SU-DHL-6 (cell line): ENCODE measurements around the gene SH3GL1.

Source experiments
- H2AFZ ChIP-seq: fragments of 200-600 bp; sonication (generic); 2 replicates; pipeline ENCODE4 v1.6.1; 2014; ENCODE audit warnings: low read depth, mild to moderate bottlenecking, moderate library complexity, mixed read lengths, antibody characterized with exemption, low read length; ENCODE audit not compliant: severe bottlenecking
- H3F3A ChIP-seq: fragments of 200-600 bp; shearing (Covaris generic); 2 replicates; pipeline ENCODE4 v1.6.0; 2016; ENCODE audit warnings: antibody characterized with exemption, mild to moderate bottlenecking; ENCODE audit not compliant: insufficient read depth
- H3K27ac ChIP-seq: fragments of 200-600 bp; sonication (generic); 2 replicates; pipeline ENCODE4 v1.5.1; 2016; ENCODE audit warnings: low read depth, mild to moderate bottlenecking, low read length, moderate library complexity, mixed read lengths
- H3K27me3 ChIP-seq: fragments of 200-600 bp; sonication (generic), shearing (Covaris generic); 2 replicates; pipeline ENCODE4 v1.6.0; 2014; ENCODE audit warnings: mild to moderate bottlenecking, low read length
- H3K36me3 ChIP-seq: fragments of 200-600 bp; sonication (generic); 2 replicates; pipeline ENCODE4 v1.6.1; 2014; ENCODE audit warnings: mild to moderate bottlenecking, low read length, mixed read lengths
- H3K4me2 ChIP-seq: fragments of 300-600, 200-600 bp; shearing (Covaris generic), sonication (generic); 2 replicates; pipeline ENCODE4 v1.6.0; 2014; ENCODE audit warnings: low read length, low read depth, mild to moderate bottlenecking; ENCODE audit not compliant: poor library complexity, severe bottlenecking
- H3K4me3 ChIP-seq: fragments of 200-600 bp; sonication (generic); 2 replicates; pipeline ENCODE4 v1.5.1; 2014; ENCODE audit warnings: antibody characterized with exemption, low read length, mild to moderate bottlenecking, mixed read lengths; ENCODE audit not compliant: insufficient read depth, poor library complexity, severe bottlenecking
- H3K79me2 ChIP-seq: fragments of 200-600 bp; sonication (generic); 2 replicates; pipeline ENCODE4 v1.6.1; 2014; ENCODE audit warnings: mild to moderate bottlenecking, low read length, moderate library complexity; ENCODE audit not compliant: insufficient read depth
- H3K9ac ChIP-seq: fragments of 200-600 bp; sonication (generic); 2 replicates; pipeline ENCODE4 v1.7.0; 2014; ENCODE audit warnings: mild to moderate bottlenecking, low read length
- H3K9me2 ChIP-seq: fragments of 200-600 bp; sonication (generic); replicated peaks from 2 replicates; pipeline ENCODE4 v1.6.1; 2014; ENCODE audit warnings: low read length; ENCODE audit not compliant: insufficient read depth
- H3K9me3 ChIP-seq: fragments of 200-600 bp; sonication (generic); 2 replicates; pipeline ENCODE4 v1.6.1; 2014; ENCODE audit warnings: low read length, mixed read lengths; ENCODE audit not compliant: insufficient read depth
- H4K20me1 ChIP-seq: fragments of 200-600 bp; sonication (generic); 2 replicates; pipeline ENCODE4 v1.6.1; 2014; ENCODE audit warnings: low read depth, mild to moderate bottlenecking, antibody characterized with exemption, low read length, moderate library complexity, mixed read lengths
- EZH2phosphoT487 ChIP-seq: fragments of 200-600 bp; sonication (generic), shearing (Covaris generic); conservative IDR thresholded peaks from 2 replicates; pipeline ENCODE4 v1.6.1; 2018; ENCODE audit warnings: mild to moderate bottlenecking, antibody characterized with exemption, low read length, moderate library complexity, mixed read lengths
- TF ChIP-seq, protein P1 (sequence below): fragments of 200-600 bp; sonication (generic); IDR thresholded peaks from one replicate; pipeline ENCODE4 v1.5.1; 2017; ENCODE audit warnings: antibody characterized with exemption, mild to moderate bottlenecking, low read length, moderate library complexity; ENCODE audit not compliant: insufficient read depth, poor library complexity, severe bottlenecking

The SH3GL1 gene

DNA sequence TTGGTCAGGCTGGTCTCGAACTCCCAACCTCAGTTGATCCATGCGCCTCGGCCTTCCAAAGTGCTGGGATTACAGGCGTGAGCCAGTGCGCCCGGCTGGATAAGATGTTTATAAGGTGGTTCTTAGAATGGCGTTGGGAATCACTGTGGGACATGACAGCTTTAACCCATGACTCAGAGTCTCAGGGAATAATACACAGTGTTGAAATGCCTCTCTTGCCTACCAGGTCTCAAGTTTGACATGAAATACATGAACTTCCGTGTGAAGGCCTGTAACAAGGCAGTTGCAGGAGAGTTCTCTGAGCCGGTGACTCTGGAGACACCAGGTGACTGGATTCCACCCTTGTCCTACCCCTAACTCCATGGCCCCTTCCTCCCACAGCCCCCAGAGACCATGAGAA, 83.4 kb downstream of the SH3GL1 start:
- Histone ChIP-seq H3K9me2 (no peaks in the 10 kb centered on the region), H3K27me3 (no peaks in the 10 kb centered on the region), H3K9me3 (0 out of 2 replicates have a peak, but pooled peaks cover 4% of the 10 kb centered on the region), H3K4me3 (no peak overlapping the region), H3K79me2 (no peaks in the 10 kb centered on the region), H3K27ac (no peak overlapping the region), H2AFZ (no peak overlapping the region), H3K4me2 (no peak overlapping the region), H4K20me1 (no peaks in the 10 kb centered on the region), H3K9ac (no peak overlapping the region), H3K36me3 (no peaks in the 10 kb centered on the region), H3F3A (no peaks in the 10 kb centered on the region)
- TF ChIP-seq, protein P1, sequence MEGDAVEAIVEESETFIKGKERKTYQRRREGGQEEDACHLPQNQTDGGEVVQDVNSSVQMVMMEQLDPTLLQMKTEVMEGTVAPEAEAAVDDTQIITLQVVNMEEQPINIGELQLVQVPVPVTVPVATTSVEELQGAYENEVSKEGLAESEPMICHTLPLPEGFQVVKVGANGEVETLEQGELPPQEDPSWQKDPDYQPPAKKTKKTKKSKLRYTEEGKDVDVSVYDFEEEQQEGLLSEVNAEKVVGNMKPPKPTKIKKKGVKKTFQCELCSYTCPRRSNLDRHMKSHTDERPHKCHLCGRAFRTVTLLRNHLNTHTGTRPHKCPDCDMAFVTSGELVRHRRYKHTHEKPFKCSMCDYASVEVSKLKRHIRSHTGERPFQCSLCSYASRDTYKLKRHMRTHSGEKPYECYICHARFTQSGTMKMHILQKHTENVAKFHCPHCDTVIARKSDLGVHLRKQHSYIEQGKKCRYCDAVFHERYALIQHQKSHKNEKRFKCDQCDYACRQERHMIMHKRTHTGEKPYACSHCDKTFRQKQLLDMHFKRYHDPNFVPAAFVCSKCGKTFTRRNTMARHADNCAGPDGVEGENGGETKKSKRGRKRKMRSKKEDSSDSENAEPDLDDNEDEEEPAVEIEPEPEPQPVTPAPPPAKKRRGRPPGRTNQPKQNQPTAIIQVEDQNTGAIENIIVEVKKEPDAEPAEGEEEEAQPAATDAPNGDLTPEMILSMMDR, result no peak
- no peak for TF ChIP-seq EZH2phosphoT487

DNA sequence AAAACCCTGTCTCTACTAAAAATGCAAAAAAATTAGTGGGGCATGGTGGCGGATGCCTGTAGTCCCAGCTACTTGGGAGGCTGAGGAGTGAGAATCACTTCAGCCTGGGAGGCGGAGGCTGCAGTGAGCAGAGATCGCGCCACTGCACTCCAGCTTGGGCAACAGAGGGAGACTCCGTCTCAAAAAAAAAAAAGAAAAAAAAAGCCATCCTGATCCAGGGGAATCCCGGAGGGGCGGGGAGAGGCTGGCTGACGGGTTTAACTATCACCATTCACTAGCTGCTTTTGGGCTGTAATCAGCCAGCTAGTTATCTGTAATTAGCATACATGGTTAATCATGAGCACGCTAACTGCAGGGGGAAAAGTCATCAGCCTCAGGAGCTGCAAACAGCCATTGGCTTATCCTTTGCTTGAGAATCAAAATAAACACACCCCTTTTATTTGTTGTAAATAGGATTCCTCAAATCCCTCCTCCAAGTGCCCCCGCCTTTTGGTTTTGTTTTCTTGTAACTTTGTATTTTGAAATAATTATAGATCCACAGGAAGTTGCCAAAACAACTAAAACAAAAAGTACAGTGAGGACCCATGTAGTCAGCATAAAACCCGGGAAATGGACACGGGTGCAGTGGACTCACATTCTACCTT, 86.4 kb downstream of the SH3GL1 start:
- no peak for TF ChIP-seq EZH2phosphoT487
- TF ChIP-seq, protein P1, result no peak
- H3K9me2 ChIP-seq, result no peaks in the 10 kb centered on the region
- H3K36me3 ChIP-seq, result no peaks in the 10 kb centered on the region
- H3K27me3 ChIP-seq, result no peaks in the 10 kb centered on the region
- H3K9me3 ChIP-seq, result no peaks in the 10 kb centered on the region
- H3K27ac ChIP-seq, result no peak overlapping the region
- H3K4me3 ChIP-seq, result no peak overlapping the region
- H4K20me1 ChIP-seq, result no peaks in the 10 kb centered on the region
- no peak overlapping the region for H3K4me2 ChIP-seq
- no peaks in the 10 kb centered on the region for H3F3A ChIP-seq
- H2AFZ ChIP-seq, result no peak overlapping the region
- H3K9ac ChIP-seq, result no peak overlapping the region
- H3K79me2 ChIP-seq, result no peaks in the 10 kb centered on the region
